Trophoblast cell (in vitro differentiated cells and primary cell): ENCODE measurements around the gene GPC3.

ENCODE experiments used
- DNase-seq, 2 donors: peaks; one replicate each; pipeline ENCODE4 v3.0.0-alpha.2; 2016
- H2AFZ ChIP-seq: 2 replicates; pipeline ENCODE4 v1.6.1; 2013; ENCODE audit warnings: low read length, moderate library complexity, mild to moderate bottlenecking; ENCODE audit not compliant: insufficient read depth, poor library complexity
- H2AK5ac ChIP-seq: 2 replicates; pipeline ENCODE4 v1.6.1; 2013; ENCODE audit warnings: mild to moderate bottlenecking, low read length
- H2BK120ac ChIP-seq: 2 replicates; pipeline ENCODE4 v1.6.1; 2013; ENCODE audit warnings: low read length, mild to moderate bottlenecking, moderate library complexity; ENCODE audit not compliant: insufficient read depth, poor library complexity
- H2BK12ac ChIP-seq: 2 replicates; pipeline ENCODE4 v1.6.1; 2013; ENCODE audit warnings: mild to moderate bottlenecking, low read length, moderate library complexity
- H2BK5ac ChIP-seq: 2 replicates; pipeline ENCODE4 v1.6.1; 2013; ENCODE audit warnings: low read length, low read depth, moderate library complexity, mild to moderate bottlenecking; ENCODE audit not compliant: poor library complexity
- H3K14ac ChIP-seq: 2 replicates; pipeline ENCODE4 v1.6.1; 2013; ENCODE audit warnings: mild to moderate bottlenecking, low read length
- H3K18ac ChIP-seq: 2 replicates; pipeline ENCODE4 v1.6.1; 2013; ENCODE audit warnings: mild to moderate bottlenecking, low read length
- H3K23ac ChIP-seq: 2 replicates; pipeline ENCODE4 v1.6.1; 2013; ENCODE audit warnings: low read length
- H3K27ac ChIP-seq: 2 replicates; pipeline ENCODE4 v1.5.1; 2013; ENCODE audit warnings: low read depth, mild to moderate bottlenecking, inconsistent platforms, low read length, moderate library complexity
- H3K27me3 ChIP-seq: 2 replicates; pipeline ENCODE4 v1.6.1; 2013; ENCODE audit warnings: inconsistent platforms, mild to moderate bottlenecking, low read length, moderate library complexity; ENCODE audit not compliant: insufficient read depth
- H3K36me3 ChIP-seq, 2 experiments: 1 replicate in 1 of 2; 2 replicates in 1 of 2; pipeline ENCODE4 v1.6.1; 2013; ENCODE audit warnings: low read length in 2 of 2, mild to moderate bottlenecking in 2 of 2, moderate library complexity in 1 of 2; ENCODE audit not compliant: insufficient read depth in 2 of 2, control insufficient read depth in 1 of 2
- H3K4ac ChIP-seq: 2 replicates; pipeline ENCODE4 v1.6.1; 2013; ENCODE audit warnings: low read depth, mild to moderate bottlenecking, low read length, moderate library complexity
- H3K4me1 ChIP-seq, 2 experiments: 1 replicate in 1 of 2; 2 replicates in 1 of 2; pipeline ENCODE4 v1.6.1; 2013; ENCODE audit warnings: low read length in 2 of 2, mild to moderate bottlenecking in 2 of 2, moderate library complexity in 1 of 2; ENCODE audit not compliant: insufficient read depth in 2 of 2, control insufficient read depth in 1 of 2
- H3K4me2 ChIP-seq: 2 replicates; pipeline ENCODE4 v1.6.1; 2013; ENCODE audit warnings: inconsistent platforms, mild to moderate bottlenecking, low read length, moderate library complexity
- H3K4me3 ChIP-seq: 2 replicates; pipeline ENCODE4 v1.5.1; 2013; ENCODE audit warnings: mild to moderate bottlenecking, low read depth, low read length, inconsistent platforms
- H3K79me1 ChIP-seq: one replicate; pipeline ENCODE4 v1.6.1; 2013; ENCODE audit warnings: low read length
- H3K79me2 ChIP-seq: 2 replicates; pipeline ENCODE4 v1.6.1; 2013; ENCODE audit warnings: low read length, mild to moderate bottlenecking; ENCODE audit not compliant: control insufficient read depth, insufficient read depth, poor library complexity
- H3K9ac ChIP-seq: 2 replicates; pipeline ENCODE4 v1.6.1; 2013; ENCODE audit warnings: mild to moderate bottlenecking, low read length
- H3K9me3 ChIP-seq: 2 replicates; pipeline ENCODE4 v1.6.1; 2013; ENCODE audit warnings: low read depth, mild to moderate bottlenecking, control low read depth, inconsistent platforms, low read length; ENCODE audit not compliant: insufficient read depth
- H4K12ac ChIP-seq: 2 replicates; pipeline ENCODE4 v1.6.1; 2013; ENCODE audit warnings: low read depth, mild to moderate bottlenecking, low read length, moderate library complexity
- H4K8ac ChIP-seq: 2 replicates; pipeline ENCODE4 v1.6.1; 2013; ENCODE audit warnings: low read depth, mild to moderate bottlenecking, low read length, moderate library complexity
- H4K91ac ChIP-seq: one replicate; pipeline ENCODE4 v1.6.1; 2013; ENCODE audit warnings: low read depth, mild to moderate bottlenecking, low read length, moderate library complexity
- WGBS: extraction: QIAGEN DNeasy Blood & Tissue Kit; methylation state at CpG from one replicate; pipeline ENCODE4 v1.1.7; 2013; ENCODE audit warnings: missing lambda C conversion rate; ENCODE audit not compliant: insufficient read length, insufficient coverage; ENCODE audit errors: extremely low coverage; 5-methylcytosine and 5-hydroxymethylcytosine counted together

The GPC3 gene

GRCh38 chrX:133926099-133926498 lies 59.3 kb downstream of the GPC3 start:
- no peak overlapping the region for H2BK12ac ChIP-seq
- H3K27me3 ChIP-seq: no peaks in the 10 kb centered on the region
- no CpG with 5 or more reads among the region's 1 CpG for WGBS
- no peak overlapping the region for H3K9ac ChIP-seq
- H3K9me3 ChIP-seq: no peaks in the 10 kb centered on the region
- no peak for DNase-seq
- H3K79me1 ChIP-seq: peaks cover 3% of the 10 kb centered on the region
- H3K27ac ChIP-seq: no peak overlapping the region
- no peak overlapping the region for H3K4ac ChIP-seq
- no peak overlapping the region for H4K91ac ChIP-seq
- no peak overlapping the region for H3K14ac ChIP-seq
- H3K4me2 ChIP-seq: no peak overlapping the region
- no peak overlapping the region for H3K18ac ChIP-seq
- no peak overlapping the region for H2BK120ac ChIP-seq
- no peaks in the 10 kb centered on the region for H3K79me2 ChIP-seq
- no peak overlapping the region for H4K12ac ChIP-seq
- H3K4me3 ChIP-seq: no peak overlapping the region
- H3K4me1 ChIP-seq: peaks cover 4 to 7% of the 10 kb centered on the region in 2 experiments
- no peak overlapping the region for H3K23ac ChIP-seq
- no peak overlapping the region for H4K8ac ChIP-seq
- no peak overlapping the region for H2BK5ac ChIP-seq
- H2AK5ac ChIP-seq: no peak overlapping the region
- H3K36me3 ChIP-seq: no peaks in the 10 kb centered on the region
- H2AFZ ChIP-seq: no peak overlapping the region

DNA sequence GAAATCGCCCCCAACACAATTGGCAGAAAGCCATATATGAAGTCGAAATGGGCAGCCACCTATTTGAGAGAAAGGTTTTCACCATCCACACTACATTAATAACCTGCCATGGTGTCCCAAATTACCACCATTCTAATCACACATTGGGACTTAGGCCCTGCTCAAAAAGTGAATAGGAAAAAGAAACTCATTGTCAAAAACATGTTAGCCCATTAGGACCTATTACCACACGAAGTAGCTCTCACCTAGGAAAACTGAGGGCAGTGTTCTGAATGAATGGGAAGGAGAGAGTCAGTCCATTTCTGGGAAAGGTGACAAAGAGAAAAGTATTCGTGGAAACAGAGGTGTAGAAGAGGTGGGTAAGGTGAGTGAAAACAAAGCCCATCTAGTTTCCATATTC lies 60.8 kb downstream of the GPC3 start:
- no peak overlapping the region for H2BK5ac ChIP-seq
- H4K91ac ChIP-seq: peak overlapping the region; percentile 14
- H3K4me2 ChIP-seq: no peak overlapping the region
- H3K14ac ChIP-seq: no peak overlapping the region
- no peak overlapping the region for H3K4ac ChIP-seq
- no peaks in the 10 kb centered on the region for H3K36me3 ChIP-seq
- no peak overlapping the region for H3K9ac ChIP-seq
- no peaks in the 10 kb centered on the region for H3K27me3 ChIP-seq
- WGBS: no CpG with 5 or more reads among the region's 4 CpGs
- H3K9me3 ChIP-seq: no peaks in the 10 kb centered on the region
- no peak overlapping the region for H2BK12ac ChIP-seq
- H3K18ac ChIP-seq: no peak overlapping the region
- no peak for DNase-seq
- no peak overlapping the region for H4K8ac ChIP-seq
- H2AK5ac ChIP-seq: no peak overlapping the region
- H2BK120ac ChIP-seq: no peak overlapping the region
- peaks cover 4 to 7% of the 10 kb centered on the region in 2 experiments for H3K4me1 ChIP-seq
- peaks cover 3% of the 10 kb centered on the region for H3K79me1 ChIP-seq
- no peak overlapping the region for H2AFZ ChIP-seq
- H3K27ac ChIP-seq: no peak overlapping the region
- no peak overlapping the region for H4K12ac ChIP-seq
- H3K79me2 ChIP-seq: no peaks in the 10 kb centered on the region
- no peak overlapping the region for H3K4me3 ChIP-seq
- H3K23ac ChIP-seq: no peak overlapping the region

DNA sequence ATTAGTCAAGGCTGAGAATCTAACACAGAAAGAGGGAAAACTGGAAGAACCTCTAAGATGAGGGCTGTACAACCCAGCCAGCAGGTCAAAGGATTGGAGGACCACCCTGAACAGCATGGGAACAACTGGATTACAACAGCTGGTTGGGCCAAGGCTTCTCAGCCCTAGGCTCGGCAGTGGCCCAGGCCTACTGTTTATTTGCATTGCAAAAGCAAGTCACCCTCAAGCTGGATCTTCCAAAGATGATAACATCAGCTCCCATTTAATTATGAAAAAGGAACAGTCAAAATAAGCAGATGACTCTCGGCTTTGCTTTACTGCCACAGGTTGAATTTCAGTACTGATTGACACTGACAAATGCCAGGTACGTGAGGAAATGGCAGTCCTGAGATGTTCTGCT lies 61.8 kb downstream of the GPC3 start:
- Histone ChIP-seq H3K4me2 (no peak overlapping the region), H3K4ac (no peak overlapping the region), H4K12ac (no peak overlapping the region), H3K23ac (no peak overlapping the region), H3K4me1 (peaks cover 4 to 7% of the 10 kb centered on the region in 2 experiments), H4K91ac (peak overlapping the region; percentile 32), H3K4me3 (no peak overlapping the region), H2BK12ac (no peak overlapping the region), H2AFZ (no peak overlapping the region), H3K79me2 (no peaks in the 10 kb centered on the region), H3K9me3 (no peaks in the 10 kb centered on the region), H3K27me3 (no peaks in the 10 kb centered on the region), H2BK120ac (peak overlapping the region; percentile 17), H2AK5ac (no peak overlapping the region), H3K9ac (no peak overlapping the region), H3K18ac (no peak overlapping the region), H4K8ac (no peak overlapping the region), H3K14ac (no peak overlapping the region), H3K79me1 (peaks cover 3% of the 10 kb centered on the region), H3K27ac (peak overlapping the region; percentile 90), H2BK5ac (no peak overlapping the region), H3K36me3 (no peaks in the 10 kb centered on the region)
- WGBS: no CpG with 5 or more reads among the region's 3 CpGs
- peak in 1 of 2 donors; percentile 18 for DNase-seq

GRCh38 chrX:133923113-133923512 lies 62.3 kb downstream of the GPC3 start:
- H3K4me1 ChIP-seq: peaks cover 4 to 7% of the 10 kb centered on the region in 2 experiments
- H3K27ac ChIP-seq: peak overlapping the region; percentile 90
- H4K8ac ChIP-seq: peak overlapping the region; percentile 38
- no peak overlapping the region for H4K12ac ChIP-seq
- H2AFZ ChIP-seq: no peak overlapping the region
- peak overlapping the region; percentile 19 for H2BK5ac ChIP-seq
- H3K23ac ChIP-seq: no peak overlapping the region
- peak overlapping the region; percentile 10 for H3K4me2 ChIP-seq
- no peak overlapping the region for H3K4ac ChIP-seq
- DNase-seq: peak in 1 of 2 donors; percentile 12
- H2BK120ac ChIP-seq: no peak overlapping the region
- H2AK5ac ChIP-seq: no peak overlapping the region
- no CpG with 5 or more reads among the region's 5 CpGs for WGBS
- no peak overlapping the region for H3K18ac ChIP-seq
- H3K79me1 ChIP-seq: peaks cover 3% of the 10 kb centered on the region
- no peak overlapping the region for H3K9ac ChIP-seq
- H3K14ac ChIP-seq: no peak overlapping the region
- H3K4me3 ChIP-seq: no peak overlapping the region
- peak overlapping the region; percentile 55 for H4K91ac ChIP-seq
- no peaks in the 10 kb centered on the region for H3K79me2 ChIP-seq
- no peaks in the 10 kb centered on the region for H3K9me3 ChIP-seq
- peak overlapping the region; percentile 76 for H2BK12ac ChIP-seq
- no peaks in the 10 kb centered on the region for H3K36me3 ChIP-seq
- H3K27me3 ChIP-seq: no peaks in the 10 kb centered on the region
